ENCODE results near the gene FERMT1. TPM values are rescaled to one million over a fixed set of nuclear protein-coding genes. Genes with fewer than 3 reads are reported as not detected.
"Not testable (repeated sequence)": the region's sequence is repeated elsewhere in the genome, so short reads cannot be mapped to it uniquely, and the experiment has no call there.

FERMT1 gene
- total RNA-seq, 1 experiment from 2014 or later, result 7.0 TPM

GRCh38 chr20:6116758-6117157 is 6.1 kb downstream of the FERMT1 start:
- no peak for DNase-seq (ENCODE audit: low spot score)

GRCh38 chr20:6115221-6115895 is 7.5 kb downstream of the FERMT1 start:
- no peak for DNase-seq (ENCODE audit: low spot score)

- no peak for DNase-seq (ENCODE audit: low spot score)
These were observed 8.1 kb downstream of the FERMT1 start for GRCh38 chr20:6114696-6115095.

- no peak for DNase-seq (ENCODE audit: low spot score)
These were observed 8.9 kb downstream of the FERMT1 start for GRCh38 chr20:6113951-6114350.

GRCh38 chr20:6112965-6113364 is 9.9 kb downstream of the FERMT1 start:
- DNase-seq (ENCODE audit: low spot score), result not testable (repeated sequence)

- DNase-seq (ENCODE audit: low spot score), result no peak
These were observed 14.5 kb downstream of the FERMT1 start for GRCh38 chr20:6108330-6108729.

- no peak for DNase-seq (ENCODE audit: low spot score)
These were observed 18.2 kb downstream of the FERMT1 start for GRCh38 chr20:6104493-6105188.

- DNase-seq (ENCODE audit: low spot score), result no peak
These were observed 19.5 kb downstream of the FERMT1 start for GRCh38 chr20:6103301-6103700.

- DNase-seq (ENCODE audit: low spot score), result no peak
These were observed 21.5 kb downstream of the FERMT1 start for GRCh38 chr20:6101346-6101745.

- no peak for DNase-seq (ENCODE audit: low spot score)
These were observed 22.6 kb downstream of the FERMT1 start for GRCh38 chr20:6100246-6100645.

- no peak for DNase-seq (ENCODE audit: low spot score)
These were observed 23.0 kb downstream of the FERMT1 start for GRCh38 chr20:6099819-6100218.

GRCh38 chr20:6095409-6095808 is 27.4 kb downstream of the FERMT1 start:
- DNase-seq (ENCODE audit: low spot score), result no peak

- no peak for DNase-seq (ENCODE audit: low spot score)
These were observed 28.3 kb downstream of the FERMT1 start for GRCh38 chr20:6094565-6094964.

- no peak for DNase-seq (ENCODE audit: low spot score)
These were observed 28.8 kb downstream of the FERMT1 start for GRCh38 chr20:6094063-6094462.

- DNase-seq (ENCODE audit: low spot score), result no peak
These were observed 31.2 kb downstream of the FERMT1 start for GRCh38 chr20:6091661-6092060.

- no peak for DNase-seq (ENCODE audit: low spot score)
These were observed 36.0 kb downstream of the FERMT1 start for GRCh38 chr20:6086868-6087267.

- no peak for DNase-seq (ENCODE audit: low spot score)
These were observed 38.9 kb downstream of the FERMT1 start for GRCh38 chr20:6083926-6084325.

GRCh38 chr20:6081236-6081635 is 41.6 kb downstream of the FERMT1 start:
- DNase-seq (ENCODE audit: low spot score), result peak; percentile 55

GRCh38 chr20:6079016-6079415 is 43.8 kb downstream of the FERMT1 start:
- DNase-seq (ENCODE audit: low spot score), result no peak

- no peak for DNase-seq (ENCODE audit: low spot score)
These were observed 47.2 kb downstream of the FERMT1 start for GRCh38 chr20:6075428-6076219.

- no peak for DNase-seq (ENCODE audit: low spot score)
These were observed 48.0 kb downstream of the FERMT1 start for GRCh38 chr20:6074784-6075183.

- DNase-seq (ENCODE audit: low spot score), result peak; percentile 24
These were observed 48.7 kb downstream of the FERMT1 start for GRCh38 chr20:6074145-6074561.
